Smooth muscle cell (in vitro differentiated cells): Measurements from ENCODE around the gene FOXN3. TPM values are rescaled to one million over a fixed set of nuclear protein-coding genes. Genes with fewer than 3 reads are reported as not detected.

Source experiments
- DNase-seq: peaks from one replicate; lab custom pipeline; 2025; ENCODE audit not compliant: unreplicated experiment; lab: John Stamatoyannopoulos, UW
- H2AFZ ChIP-seq: fragments of 200-600 bp; sonication (generic); 2 replicates; pipeline ENCODE4 v1.6.0; 2016; ENCODE audit warnings: antibody characterized with exemption, low read depth, mild to moderate bottlenecking
- H3F3A ChIP-seq: fragments of 200-600 bp; sonication (generic); 2 replicates; pipeline ENCODE4 v1.6.0; 2017; ENCODE audit warnings: antibody characterized with exemption, low read depth
- H3K27ac ChIP-seq: fragments of 200-600 bp; sonication (generic); 2 replicates; pipeline ENCODE4 v1.5.1; 2016; ENCODE audit warnings: low read depth, mild to moderate bottlenecking
- H3K27me3 ChIP-seq: fragments of 200-600 bp; sonication (generic); 2 replicates; pipeline ENCODE4 v1.6.1; 2016; ENCODE audit warnings: low read depth, mild to moderate bottlenecking
- H3K36me3 ChIP-seq: fragments of 200-600 bp; sonication (generic); 2 replicates; pipeline ENCODE4 v1.5.1; 2016; ENCODE audit warnings: low read depth
- H3K4me1 ChIP-seq: fragments of 200-600 bp; sonication (generic); 2 replicates; pipeline ENCODE4 v1.5.1; 2016; ENCODE audit warnings: low read depth
- H3K4me2 ChIP-seq: fragments of 200-600 bp; sonication (generic); 2 replicates; pipeline ENCODE4 v1.6.0; 2016; ENCODE audit warnings: mild to moderate bottlenecking
- H3K4me3 ChIP-seq: fragments of 200-600 bp; sonication (generic); 2 replicates; pipeline ENCODE4 v1.5.1; 2016; ENCODE audit warnings: mild to moderate bottlenecking
- H3K79me2 ChIP-seq: fragments of 200-600 bp; sonication (generic); 2 replicates; pipeline ENCODE4 v1.6.0; 2016; ENCODE audit warnings: low read depth, mild to moderate bottlenecking
- H3K9ac ChIP-seq: fragments of 200-600 bp; sonication (generic); 2 replicates; pipeline ENCODE4 v1.6.0; 2016; ENCODE audit warnings: low read depth
- H3K9me3 ChIP-seq: fragments of 200-600 bp; sonication (generic); replicated peaks from 2 replicates; pipeline ENCODE4 v1.5.1; 2016; ENCODE audit warnings: low read depth
- H4K20me1 ChIP-seq: fragments of 200-600 bp; sonication (generic); 2 replicates; pipeline ENCODE4 v1.6.0; 2016; ENCODE audit warnings: low read depth
- WGBS: methylation state at CpG from one replicate; pipeline ENCODE4 v1.1.7; 2016; ENCODE audit warnings: low lambda C conversion rate; 5-methylcytosine and 5-hydroxymethylcytosine counted together
- polyA plus RNA-seq: library from polyadenylated mRNA; unstranded; fragments of >200 nt; fragmentation: Nextera tagmentation; extraction: Ambion mirVana; gene quantifications from 2 replicates; pipeline ENCODE4 v1.2.1, GENCODE V29; 2016
- total RNA-seq: library from RNA; depleted of rRNA; stranded (reverse); fragments of >200 nt; gene quantifications from 2 replicates; pipeline ENCODE4 v1.2.3, GENCODE V29; 2014
- TF ChIP-seq, protein P1 (sequence below): fragments of 200-600 bp; sonication (generic); IDR thresholded peaks from 2 replicates; pipeline ENCODE4 v1.5.1; 2017; ENCODE audit warnings: borderline replicate concordance, mild to moderate bottlenecking, antibody characterized with exemption; ENCODE audit not compliant: insufficient read depth, poor library complexity, severe bottlenecking

Gene FOXN3
- total and polyA plus RNA-seq, 2 experiments from 2014 or later: 24.5 to 31.5 TPM

DNA sequence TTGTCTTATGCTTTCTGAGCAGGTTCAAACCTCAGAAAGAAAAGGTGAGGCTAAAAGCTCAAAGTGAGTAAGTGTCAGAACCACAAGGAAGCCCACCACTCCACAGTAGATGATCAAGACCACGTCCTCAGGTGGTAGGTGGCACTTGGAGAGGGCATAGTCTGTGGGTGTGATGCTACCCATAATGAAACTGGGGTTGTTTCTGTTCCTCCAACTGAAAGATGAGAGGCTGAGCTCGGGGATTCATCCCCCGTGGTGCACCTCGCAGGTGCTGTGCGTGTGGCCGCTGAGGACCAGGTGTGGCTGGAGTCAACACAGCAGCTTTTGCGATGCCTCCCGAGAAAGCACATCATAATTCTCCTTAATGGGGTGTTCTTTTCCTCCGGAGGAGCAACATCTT lies 306.9 kb downstream of the FOXN3 start:
- TF ChIP-seq, protein P1, sequence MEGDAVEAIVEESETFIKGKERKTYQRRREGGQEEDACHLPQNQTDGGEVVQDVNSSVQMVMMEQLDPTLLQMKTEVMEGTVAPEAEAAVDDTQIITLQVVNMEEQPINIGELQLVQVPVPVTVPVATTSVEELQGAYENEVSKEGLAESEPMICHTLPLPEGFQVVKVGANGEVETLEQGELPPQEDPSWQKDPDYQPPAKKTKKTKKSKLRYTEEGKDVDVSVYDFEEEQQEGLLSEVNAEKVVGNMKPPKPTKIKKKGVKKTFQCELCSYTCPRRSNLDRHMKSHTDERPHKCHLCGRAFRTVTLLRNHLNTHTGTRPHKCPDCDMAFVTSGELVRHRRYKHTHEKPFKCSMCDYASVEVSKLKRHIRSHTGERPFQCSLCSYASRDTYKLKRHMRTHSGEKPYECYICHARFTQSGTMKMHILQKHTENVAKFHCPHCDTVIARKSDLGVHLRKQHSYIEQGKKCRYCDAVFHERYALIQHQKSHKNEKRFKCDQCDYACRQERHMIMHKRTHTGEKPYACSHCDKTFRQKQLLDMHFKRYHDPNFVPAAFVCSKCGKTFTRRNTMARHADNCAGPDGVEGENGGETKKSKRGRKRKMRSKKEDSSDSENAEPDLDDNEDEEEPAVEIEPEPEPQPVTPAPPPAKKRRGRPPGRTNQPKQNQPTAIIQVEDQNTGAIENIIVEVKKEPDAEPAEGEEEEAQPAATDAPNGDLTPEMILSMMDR: no peak
- no peak overlapping the region for H3K4me2 ChIP-seq

DNA sequence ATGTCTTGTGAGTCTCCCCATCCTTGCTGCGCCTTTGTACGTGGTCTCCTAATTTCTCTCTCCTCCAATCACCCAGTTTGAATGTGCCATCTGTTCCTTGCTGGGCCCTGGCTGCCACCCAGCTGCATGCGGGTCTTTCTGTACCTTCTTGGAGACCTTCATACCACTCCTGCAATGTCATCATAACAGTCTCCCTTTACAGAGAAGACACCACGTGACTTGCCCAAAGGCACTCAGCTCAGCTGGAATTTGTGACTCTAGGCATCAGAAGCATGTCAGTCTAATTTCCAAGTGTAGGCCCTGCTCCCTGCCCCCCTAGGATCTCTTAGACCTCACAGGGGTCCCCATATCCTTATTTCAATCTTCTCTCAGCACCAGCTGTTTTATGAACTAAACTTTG lies 308.4 kb downstream of the FOXN3 start:
- no peak overlapping the region for H2AFZ ChIP-seq

More for the DNA sequence above, 306.9 kb downstream of the FOXN3 start:
- no peaks in the 10 kb centered on the region for H3K9me3 ChIP-seq
- WGBS: 91% methylated on average over 9 of the region's 9 CpGs
- H4K20me1 ChIP-seq: no peaks in the 10 kb centered on the region
- H3K27ac ChIP-seq: no peak overlapping the region
- no peak overlapping the region for H3K4me3 ChIP-seq
- no peak for DNase-seq
- H3K79me2 ChIP-seq: no peaks in the 10 kb centered on the region
- no peak overlapping the region for H3K9ac ChIP-seq
- no peaks in the 10 kb centered on the region for H3K36me3 ChIP-seq
- H3K4me1 ChIP-seq: no peaks in the 10 kb centered on the region
- no peaks in the 10 kb centered on the region for H3F3A ChIP-seq
- H2AFZ ChIP-seq: no peak overlapping the region
- H3K27me3 ChIP-seq: no peaks in the 10 kb centered on the region

DNA sequence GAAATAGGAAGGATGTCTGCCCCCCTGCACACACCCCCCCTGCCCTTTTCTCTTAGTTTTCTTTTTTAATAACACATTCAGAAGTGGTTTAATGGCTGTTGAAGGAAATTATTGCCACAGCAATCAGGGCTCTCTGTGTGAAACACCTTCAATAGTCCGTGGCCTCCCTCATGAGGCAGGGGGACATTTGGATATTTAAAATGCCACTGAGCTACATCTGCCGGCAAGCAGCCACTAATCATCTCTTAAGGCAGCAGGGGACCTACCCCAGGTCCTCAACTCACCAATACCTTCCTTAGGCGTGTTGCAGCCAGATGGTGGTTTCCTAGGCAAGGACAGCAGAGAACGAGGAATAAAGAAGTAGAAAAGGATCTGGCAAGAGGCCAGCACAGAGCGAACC lies 309.4 kb downstream of the FOXN3 start:
- no peaks in the 10 kb centered on the region for H3K27me3 ChIP-seq
- no peak overlapping the region for H3K27ac ChIP-seq
- TF ChIP-seq, protein P1: no peak
- no peaks in the 10 kb centered on the region for H3K9me3 ChIP-seq
- no peaks in the 10 kb centered on the region for H3K36me3 ChIP-seq
- no peaks in the 10 kb centered on the region for H3K79me2 ChIP-seq
- WGBS: 87% methylated on average over 5 of the region's 5 CpGs
- DNase-seq: no peak
- no peaks in the 10 kb centered on the region for H4K20me1 ChIP-seq
- no peak overlapping the region for H2AFZ ChIP-seq
- H3K4me2 ChIP-seq: no peak overlapping the region
- no peaks in the 10 kb centered on the region for H3F3A ChIP-seq
- no peaks in the 10 kb centered on the region for H3K4me1 ChIP-seq
- H3K9ac ChIP-seq: no peak overlapping the region
- no peak overlapping the region for H3K4me3 ChIP-seq

More for the DNA sequence above, 308.4 kb downstream of the FOXN3 start:
- no peak overlapping the region for H3K27ac ChIP-seq
- H3K4me1 ChIP-seq: no peaks in the 10 kb centered on the region
- no peak overlapping the region for H3K9ac ChIP-seq
- WGBS: 91% methylated on average over 4 of the region's 4 CpGs
- no peaks in the 10 kb centered on the region for H3K9me3 ChIP-seq
- no peaks in the 10 kb centered on the region for H3K27me3 ChIP-seq
- no peak overlapping the region for H3K4me3 ChIP-seq
- H3K79me2 ChIP-seq: no peaks in the 10 kb centered on the region
- H3F3A ChIP-seq: no peaks in the 10 kb centered on the region
- no peak overlapping the region for H3K4me2 ChIP-seq
- no peaks in the 10 kb centered on the region for H3K36me3 ChIP-seq
- TF ChIP-seq, protein P1: no peak
- no peak for DNase-seq
- H4K20me1 ChIP-seq: no peaks in the 10 kb centered on the region
